Karpas-422 (cell line): ENCODE results near the gene ZNF609. TPM values are rescaled to one million over a fixed set of nuclear protein-coding genes. Genes with fewer than 3 reads are reported as not detected.
A peak's percentile ranks its signal among the peaks of the same experiment; 100 is the strongest.
"Not testable (repeated sequence)": the region's sequence is repeated elsewhere in the genome, so short reads cannot be mapped to it uniquely, and the experiment has no call there.

Experiments used
- DNase-seq: peaks from one replicate; pipeline ENCODE4 v3.0.0-alpha.2; 2015
- H2AFZ ChIP-seq: fragments of 200-600 bp; sonication (generic); 2 replicates; pipeline ENCODE4 v1.6.1; 2014; ENCODE audit warnings: antibody characterized with exemption, low read length, mixed read lengths
- H3K27ac ChIP-seq: fragments of 200-600 bp; sonication (generic); 2 replicates; pipeline ENCODE4 v1.5.1; 2014; ENCODE audit warnings: mild to moderate bottlenecking, low read length, moderate library complexity
- H3K27me3 ChIP-seq: fragments of 200-600 bp; sonication (generic); 2 replicates; pipeline ENCODE4 v1.6.1; 2014; ENCODE audit warnings: low read length, mixed read lengths
- H3K36me3 ChIP-seq: fragments of 200-600 bp; sonication (generic); 2 replicates; pipeline ENCODE4 v1.6.1; 2014; ENCODE audit warnings: low read length, mixed read lengths; ENCODE audit not compliant: insufficient read depth
- H3K4me1 ChIP-seq: fragments of 200-600 bp; sonication (generic); 2 replicates; pipeline ENCODE4 v1.6.1; 2014; ENCODE audit warnings: mild to moderate bottlenecking, low read length, mixed read lengths
- H3K4me2 ChIP-seq: fragments of 200-600 bp; sonication (generic); 2 replicates; pipeline ENCODE4 v1.6.1; 2014; ENCODE audit warnings: low read length, low read depth, mild to moderate bottlenecking; ENCODE audit not compliant: poor library complexity, severe bottlenecking
- H3K4me3 ChIP-seq: fragments of 200-600 bp; sonication (generic); 2 replicates; pipeline ENCODE4 v1.5.1; 2014; ENCODE audit warnings: mild to moderate bottlenecking, antibody characterized with exemption, low read length, mixed read lengths
- H3K79me2 ChIP-seq: fragments of 200-600 bp; sonication (generic); 2 replicates; pipeline ENCODE4 v1.6.1; 2014; ENCODE audit warnings: mild to moderate bottlenecking, low read length, mixed read lengths
- H3K9ac ChIP-seq: fragments of 200-600 bp; sonication (generic); 2 replicates; pipeline ENCODE4 v1.6.0; 2014; ENCODE audit warnings: low read length
- H3K9me2 ChIP-seq: fragments of 200-600 bp; sonication (generic), shearing (Covaris generic); replicated peaks from 2 replicates; pipeline ENCODE4 v1.6.0; 2014; ENCODE audit warnings: mild to moderate bottlenecking, low read length, moderate library complexity; ENCODE audit not compliant: insufficient read depth
- H3K9me3 ChIP-seq: fragments of 300-700, 200-600 bp; sonication (generic); 2 replicates; pipeline ENCODE4 v1.6.1; 2014; ENCODE audit warnings: low read length, mixed read lengths
- H4K20me1 ChIP-seq: fragments of 200-600 bp; sonication (generic); 2 replicates; pipeline ENCODE4 v1.6.1; 2014; ENCODE audit warnings: mild to moderate bottlenecking, antibody characterized with exemption, low read length, low read depth; ENCODE audit not compliant: insufficient read depth
- total RNA-seq: library from RNA; depleted of rRNA; stranded (reverse); fragments of >200 nt; shearing (Covaris generic); gene quantifications from 2 replicates; pipeline ENCODE4 v1.2.3, GENCODE V29; 2014; ENCODE audit warnings: low replicate concordance

The ZNF609 gene
- total RNA-seq, 1 experiment from 2014 or later: 26.7 TPM

GRCh38 chr15:64480891-64481290 is 20.5 kb downstream of the ZNF609 start:
- H3K4me2 ChIP-seq: no peak overlapping the region
- H3K27me3 ChIP-seq: no peaks in the 10 kb centered on the region
- no peaks in the 10 kb centered on the region for H3K9me2 ChIP-seq
- H3K9ac ChIP-seq: no peak overlapping the region
- no peak overlapping the region for H3K27ac ChIP-seq
- no peak for DNase-seq
- H3K4me3 ChIP-seq: no peak overlapping the region
- no peaks in the 10 kb centered on the region; the same call in 1 of the 2 replicates for H3K36me3 ChIP-seq
- H2AFZ ChIP-seq: no peak overlapping the region
- H4K20me1 ChIP-seq: no peaks in the 10 kb centered on the region
- H3K9me3 ChIP-seq: no peaks in the 10 kb centered on the region
- H3K4me1 ChIP-seq: peaks cover 17% of the 10 kb centered on the region
- peaks cover 89% of the 10 kb centered on the region for H3K79me2 ChIP-seq

GRCh38 chr15:64483749-64484148 is 23.4 kb downstream of the ZNF609 start:
- Histone ChIP-seq H3K4me3 (no peak overlapping the region), H3K79me2 (peaks cover 87% of the 10 kb centered on the region), H3K27me3 (no peaks in the 10 kb centered on the region), H3K9me3 (no peaks in the 10 kb centered on the region), H3K9me2 (no peaks in the 10 kb centered on the region), H3K9ac (no peak overlapping the region), H4K20me1 (0 out of 2 replicates have a peak, but pooled peaks cover 3% of the 10 kb centered on the region), H3K36me3 (peaks cover 6% of the 10 kb centered on the region), H3K27ac (no peak overlapping the region), H3K4me2 (no peak overlapping the region), H3K4me1 (peaks cover 16% of the 10 kb centered on the region), H2AFZ (no peak overlapping the region)
- DNase-seq: no peak

GRCh38 chr15:64485796-64486195 is 25.4 kb downstream of the ZNF609 start:
- no peak overlapping the region for H2AFZ ChIP-seq
- H3K79me2 ChIP-seq: peaks cover 90% of the 10 kb centered on the region
- H3K4me3 ChIP-seq: no peak overlapping the region
- no peak overlapping the region for H3K9ac ChIP-seq
- H3K9me3 ChIP-seq: no peaks in the 10 kb centered on the region
- 0 out of 2 replicates have a peak, but pooled peaks cover 3% of the 10 kb centered on the region for H4K20me1 ChIP-seq
- no peak overlapping the region for H3K27ac ChIP-seq
- no peak overlapping the region for H3K4me2 ChIP-seq
- peaks cover 11% of the 10 kb centered on the region for H3K4me1 ChIP-seq
- peaks cover 6% of the 10 kb centered on the region for H3K36me3 ChIP-seq
- no peaks in the 10 kb centered on the region for H3K27me3 ChIP-seq
- no peak for DNase-seq
- no peaks in the 10 kb centered on the region for H3K9me2 ChIP-seq

- Histone ChIP-seq H3K79me2 (peaks cover 94% of the 10 kb centered on the region), H2AFZ (no peak overlapping the region), H3K4me1 (no peaks in the 10 kb centered on the region)
Observed at GRCh38 chr15:64490598-64491259, 30.4 kb downstream of the ZNF609 start.

GRCh38 chr15:64493641-64494040 is 33.3 kb downstream of the ZNF609 start:
- Histone ChIP-seq H3K27ac (no peak overlapping the region), H3K4me3 (no peak overlapping the region), H3K9me2 (no peaks in the 10 kb centered on the region), H3K9ac (no peak overlapping the region), H3K27me3 (no peaks in the 10 kb centered on the region), H3K4me2 (no peak overlapping the region), H2AFZ (no peak overlapping the region), H3K9me3 (no peaks in the 10 kb centered on the region), H3K4me1 (no peaks in the 10 kb centered on the region), H3K36me3 (peaks cover 1% of the 10 kb centered on the region; the same call in 1 of the 2 replicates), H4K20me1 (no peaks in the 10 kb centered on the region), H3K79me2 (peaks cover 91% of the 10 kb centered on the region)
- no peak for DNase-seq

More at GRCh38 chr15:64490598-64491259, 30.4 kb downstream of the ZNF609 start:
- Histone ChIP-seq H3K27me3 (no peaks in the 10 kb centered on the region), H3K9me2 (no peaks in the 10 kb centered on the region), H3K4me2 (no peak overlapping the region), H4K20me1 (0 out of 2 replicates have a peak, but pooled peaks cover 3% of the 10 kb centered on the region), H3K9me3 (no peaks in the 10 kb centered on the region), H3K27ac (no peak overlapping the region), H3K36me3 (peaks cover 6% of the 10 kb centered on the region), H3K4me3 (no peak overlapping the region), H3K9ac (no peak overlapping the region)
- no peak for DNase-seq

GRCh38 chr15:64495968-64496367 is 35.6 kb downstream of the ZNF609 start:
- H3K9me3 ChIP-seq, DNase-seq, H3K4me3 ChIP-seq, H3K9ac ChIP-seq, H4K20me1 ChIP-seq, H3K27ac ChIP-seq, H3K27me3 ChIP-seq, H3K4me1 ChIP-seq, H3K4me2 ChIP-seq, H2AFZ ChIP-seq, H3K9me2 ChIP-seq: not testable (repeated sequence)
- Histone ChIP-seq H3K36me3 (peaks cover 23% of the 10 kb centered on the region; the same call in 1 of the 2 replicates), H3K79me2 (peaks cover 95% of the 10 kb centered on the region)

GRCh38 chr15:64500695-64501395 is 40.5 kb downstream of the ZNF609 start:
- peaks cover 95% of the 10 kb centered on the region for H3K79me2 ChIP-seq
- no peaks in the 10 kb centered on the region for H3K9me3 ChIP-seq
- no peak overlapping the region for H3K4me3 ChIP-seq
- H3K4me1 ChIP-seq: peaks cover 47% of the 10 kb centered on the region
- no peak overlapping the region for H2AFZ ChIP-seq
- no peaks in the 10 kb centered on the region for H3K27me3 ChIP-seq
- no peaks in the 10 kb centered on the region for H3K9me2 ChIP-seq
- peaks cover 39% of the 10 kb centered on the region; the same call in 1 of the 2 replicates for H3K36me3 ChIP-seq
- no peak for DNase-seq
- no peak overlapping the region for H3K9ac ChIP-seq
- peak overlapping the region; percentile 34; the same call in 1 of the 2 replicates for H3K27ac ChIP-seq
- no peaks in the 10 kb centered on the region for H4K20me1 ChIP-seq
- H3K4me2 ChIP-seq: no peak overlapping the region

- Histone ChIP-seq H3K4me3 (no peak overlapping the region), H3K4me1 (peaks cover 47% of the 10 kb centered on the region), H3K9ac (no peak overlapping the region), H2AFZ (no peak overlapping the region), H3K4me2 (peak overlapping the region; percentile 52), H3K9me3 (no peaks in the 10 kb centered on the region), H3K79me2 (peaks cover 92% of the 10 kb centered on the region), H4K20me1 (no peaks in the 10 kb centered on the region), H3K27me3 (no peaks in the 10 kb centered on the region), H3K27ac (peak overlapping the region; percentile 34), H3K9me2 (no peaks in the 10 kb centered on the region), H3K36me3 (peaks cover 39% of the 10 kb centered on the region; the same call in 1 of the 2 replicates)
- DNase-seq: no peak
Observed at GRCh38 chr15:64501396-64501715, 41.0 kb downstream of the ZNF609 start.
